T-helper 2 cell treated with Interferon-gamma antibody and Interleukin-4, amounts not matched to agents 100 ng/mL and 5 ng/mL, for 36 hours (primary cell): ENCODE measurements around the gene AGR2. TPM values are rescaled to one million over a fixed set of nuclear protein-coding genes. Genes with fewer than 3 reads are reported as not detected.

ENCODE experiments used
- intact Hi-C: fragments of 100-400 bp; cut with micrococcal nuclease; formaldehyde crosslinking; loops from one replicate; pipeline ENCODE4 v1.15.1; 2023
- total RNA-seq: library from RNA; stranded (reverse); gene quantifications from 2 replicates; pipeline ENCODE4 v1.2.3, GENCODE V29; 2022

The AGR2 gene
- total RNA-seq, 1 donor from 2014 or later = not detected

DNA sequence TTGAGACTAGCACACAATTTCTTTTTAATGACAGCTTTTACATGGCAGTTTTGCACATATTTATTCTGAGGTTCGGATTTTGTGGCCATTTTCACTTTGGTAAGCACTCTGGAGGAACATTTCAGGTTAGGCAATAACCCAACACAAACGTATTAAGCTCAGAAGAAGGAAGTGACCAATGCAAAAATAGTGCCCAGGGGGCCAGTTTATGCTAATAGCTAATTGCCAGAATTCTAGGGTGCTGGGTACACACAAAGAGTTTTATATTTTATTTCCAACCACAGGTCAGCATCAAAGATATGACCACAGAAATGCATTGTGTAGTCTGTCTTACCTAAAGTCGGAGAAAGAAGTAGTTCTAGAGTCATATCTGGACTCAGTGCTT lies 8.4 kb upstream of the AGR2 start:
- intact Hi-C loops = no loop called here

DNA sequence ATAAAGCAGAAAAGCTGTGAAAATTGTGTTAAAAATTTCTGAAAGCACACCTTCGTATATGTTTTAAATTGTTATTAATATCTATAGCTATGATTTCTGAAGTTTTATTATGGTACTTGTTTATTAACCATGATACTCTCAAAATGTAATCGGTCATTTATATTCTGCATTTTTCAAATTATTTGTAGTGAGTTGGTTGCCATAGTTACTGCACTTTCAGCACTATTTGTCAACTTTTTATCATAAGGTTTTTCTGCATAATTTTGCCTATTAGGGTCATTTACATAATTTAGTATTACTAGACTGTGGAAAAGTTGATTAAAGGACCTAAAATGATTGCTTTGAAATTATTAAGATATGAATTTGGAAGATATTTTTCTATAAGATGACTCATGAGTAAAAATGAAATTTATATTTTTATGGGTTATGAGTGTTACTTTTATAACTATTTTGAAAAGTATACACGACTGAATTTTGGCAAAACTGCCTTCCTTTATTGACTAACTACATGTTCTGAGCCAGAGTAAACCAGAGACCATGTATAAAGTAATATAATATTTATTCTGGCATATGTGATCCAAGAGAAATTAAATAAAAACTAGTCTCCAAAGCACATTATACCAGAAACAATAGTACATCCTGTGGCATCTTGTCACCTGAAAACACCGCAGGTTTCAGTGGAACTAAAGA lies 7.9 kb upstream of the AGR2 start:
- intact Hi-C loops = no loop called here

DNA sequence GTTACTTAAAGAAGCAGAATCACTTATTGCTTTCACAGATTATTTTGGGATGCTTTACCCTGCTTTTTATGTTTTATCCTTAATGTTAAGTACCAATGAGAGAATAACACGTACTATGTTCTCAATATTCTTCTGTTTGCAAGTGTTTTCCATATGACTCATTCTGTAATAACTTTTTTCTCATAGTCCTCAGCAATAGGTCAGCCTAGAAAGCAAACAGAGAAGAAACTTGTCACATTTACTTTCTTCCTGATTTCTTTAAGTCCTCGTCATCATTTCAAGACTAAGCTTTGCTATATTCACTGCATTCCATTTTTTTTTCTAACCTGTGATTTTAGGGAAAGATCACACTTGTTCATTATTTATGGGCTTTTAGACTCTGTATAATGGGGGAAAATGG lies 6.8 kb upstream of the AGR2 start:
- intact Hi-C loops = no loop called here

DNA sequence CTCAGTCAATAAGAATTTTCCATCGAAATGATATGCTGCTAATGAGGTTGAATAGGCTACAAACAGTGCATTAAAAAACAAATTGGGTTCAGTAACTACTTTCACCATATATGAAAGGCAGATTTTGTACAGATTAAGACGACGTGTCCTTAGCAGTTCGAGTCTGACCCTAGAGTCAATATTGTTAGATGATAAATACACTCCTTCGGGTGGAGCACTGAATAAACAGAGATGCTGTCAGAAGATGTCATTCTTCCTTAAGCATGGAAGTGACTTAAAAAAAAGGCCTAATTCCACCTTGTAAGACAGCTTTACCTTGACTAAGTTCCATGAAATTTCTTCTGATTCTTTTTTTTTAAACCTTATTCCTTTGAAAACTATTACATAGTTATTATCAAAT lies 5.8 kb upstream of the AGR2 start:
- intact Hi-C loops = no loop called here

DNA sequence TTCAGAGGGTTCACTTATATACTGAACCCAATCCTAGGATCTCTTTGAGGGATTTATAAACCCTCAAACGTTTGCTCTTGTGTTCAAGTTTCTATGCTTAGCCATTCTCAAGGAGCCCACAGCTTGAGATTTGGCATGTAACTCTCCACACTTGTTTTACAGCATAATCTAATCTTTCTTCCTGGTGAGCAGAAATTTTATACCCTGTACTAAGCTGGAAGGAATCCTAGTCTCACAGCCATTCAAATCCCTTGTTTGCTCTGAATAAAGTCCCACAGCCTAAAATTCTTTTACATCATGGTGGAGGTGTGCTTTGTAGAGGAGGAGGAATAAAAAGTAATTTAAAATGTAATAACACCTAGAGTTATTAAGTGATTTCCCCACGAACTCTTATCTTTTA lies 5.3 kb upstream of the AGR2 start:
- intact Hi-C loops = no loop called here

DNA sequence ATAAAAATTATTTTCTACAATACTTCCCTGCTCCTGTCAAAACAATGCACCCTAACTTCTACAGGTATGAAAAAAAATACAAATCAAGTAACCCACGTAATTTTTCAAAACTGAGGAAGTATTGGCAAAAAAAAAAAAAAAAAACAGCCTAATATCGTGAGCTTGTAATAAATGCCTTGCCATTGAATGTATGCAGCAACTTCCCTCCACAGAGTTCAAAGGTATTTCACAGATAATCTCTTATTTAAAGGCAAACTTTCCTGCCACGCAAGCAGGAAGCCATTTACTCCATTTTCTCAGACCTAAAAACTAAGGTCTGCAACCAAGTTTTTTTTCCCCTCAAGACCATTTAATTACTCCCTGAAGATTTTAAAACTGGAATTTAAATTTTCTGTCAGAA lies 642 bp upstream of the AGR2 start:
- intact Hi-C loops = no loop called here

DNA sequence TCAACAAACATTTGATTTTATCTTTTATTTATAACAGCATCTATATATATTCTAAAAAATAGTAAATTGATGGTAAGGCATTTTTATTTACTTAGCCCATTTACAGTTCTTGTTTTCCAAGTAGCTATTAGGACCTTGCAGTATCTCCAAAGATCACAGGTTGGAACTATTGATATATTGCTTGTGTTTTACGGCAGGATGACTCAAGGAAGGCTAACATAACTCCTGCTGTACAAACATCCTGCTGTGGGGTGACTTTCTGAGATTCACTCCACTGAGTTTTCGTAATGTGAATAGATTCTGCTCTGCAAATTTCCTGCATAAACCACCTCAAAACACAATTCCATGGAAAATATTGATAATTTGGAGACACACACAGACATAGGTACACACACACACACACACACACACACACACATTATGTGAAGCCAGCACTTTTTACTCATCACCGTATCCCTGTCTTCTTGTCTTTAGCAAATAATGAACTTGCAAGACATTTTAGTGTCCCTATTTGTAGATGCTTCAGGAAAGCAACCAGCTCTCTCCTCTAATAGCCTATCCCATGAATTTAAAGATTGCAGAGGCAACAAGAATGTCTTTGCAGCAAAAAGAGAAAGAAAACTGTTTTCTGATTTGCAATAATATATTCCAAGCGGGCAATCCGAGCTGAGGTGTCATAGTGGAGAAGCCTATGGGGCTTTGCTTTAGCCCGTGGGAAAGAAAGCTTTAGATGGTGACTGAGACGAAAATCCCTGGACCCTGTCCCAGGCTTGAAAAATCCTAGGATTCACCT lies 722 bp downstream of the AGR2 start:
- intact Hi-C loops = no loop called here

DNA sequence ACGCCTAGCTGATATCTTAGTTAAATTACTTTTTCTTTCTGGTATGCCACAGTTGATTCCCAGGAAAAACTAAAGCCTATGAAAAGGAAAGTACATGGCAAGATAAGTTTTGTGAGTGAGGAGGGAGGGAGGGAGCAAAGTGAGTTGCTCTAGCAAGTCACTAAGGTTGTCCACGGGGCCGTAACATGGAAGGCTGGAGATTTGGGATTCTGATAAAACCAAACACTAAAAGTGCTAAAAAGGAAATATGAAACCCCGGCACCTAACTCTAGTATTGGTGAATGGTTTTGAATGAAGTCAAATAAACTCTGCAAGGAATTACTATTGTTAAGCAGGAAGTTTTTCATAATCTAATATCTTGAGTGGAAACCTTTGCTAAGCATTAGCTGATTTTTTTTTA lies 1.7 kb downstream of the AGR2 start:
- intact Hi-C loops = no loop called here

DNA sequence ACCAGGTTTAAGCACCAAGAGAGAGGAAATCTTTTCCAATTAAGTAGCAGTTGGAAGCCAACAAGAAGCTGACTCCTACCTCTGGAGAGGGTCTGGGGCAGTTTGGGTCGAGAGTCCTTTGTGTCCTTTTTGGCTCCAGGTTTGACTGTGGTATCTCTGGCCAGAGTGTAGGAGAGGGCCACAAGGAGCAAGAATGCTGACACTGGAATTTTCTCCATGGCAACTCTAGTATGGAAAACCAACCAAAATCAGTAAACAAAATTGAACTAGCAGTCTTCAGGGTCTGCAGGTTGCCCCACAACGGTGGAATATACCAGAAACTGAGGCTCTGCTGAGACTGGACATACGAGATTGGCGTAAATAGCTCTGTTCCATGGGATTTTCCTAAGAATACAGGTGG lies 3.2 kb downstream of the AGR2 start:
- intact Hi-C loops = loop anchor here (1.0 kb wide), 1 partner anchor 117 kb away; no protein-coding TSS in a partner anchor

DNA sequence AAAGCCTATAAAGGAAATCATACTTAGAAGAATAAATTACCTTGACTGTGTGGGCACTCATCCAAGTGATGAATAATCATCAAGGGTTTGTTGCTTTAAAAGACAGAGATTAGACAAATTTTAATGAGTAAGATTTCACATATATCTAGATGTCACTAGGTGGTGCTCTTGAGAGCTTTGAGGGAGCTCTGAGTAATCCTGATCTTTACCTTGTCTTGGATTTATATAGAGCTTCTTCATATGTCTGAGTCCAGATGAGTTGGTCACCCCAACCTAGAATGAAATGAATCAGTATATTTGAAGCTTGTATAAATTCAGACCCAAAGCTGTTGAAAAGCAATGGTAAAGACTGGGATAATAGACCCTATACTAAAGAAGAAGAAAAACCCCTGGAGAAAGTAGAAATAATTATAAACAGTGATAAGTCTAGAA lies 3.7 kb downstream of the AGR2 start:
- intact Hi-C loops = loop anchor here (1.0 kb wide), 1 partner anchor 117 kb away; no protein-coding TSS in a partner anchor

DNA sequence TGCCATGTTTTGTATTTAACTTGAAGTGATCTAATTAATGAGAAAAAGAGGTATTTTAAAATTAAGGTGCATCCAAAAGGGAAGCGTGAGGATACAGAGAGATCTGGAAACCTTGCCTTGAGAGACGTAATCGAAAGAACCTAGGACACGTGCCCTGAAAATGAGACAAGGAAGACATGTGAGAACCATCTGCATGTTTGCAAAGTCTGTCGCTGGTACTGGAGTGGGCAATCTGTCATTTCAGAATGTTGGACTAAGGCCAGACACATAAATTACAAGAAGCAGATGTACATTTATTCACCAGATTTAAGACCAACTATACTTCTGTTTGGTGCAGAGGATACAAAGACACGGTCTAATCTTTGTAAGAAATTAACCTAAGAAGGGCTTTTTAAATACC lies 9.2 kb downstream of the AGR2 start:
- intact Hi-C loops = no loop called here

DNA sequence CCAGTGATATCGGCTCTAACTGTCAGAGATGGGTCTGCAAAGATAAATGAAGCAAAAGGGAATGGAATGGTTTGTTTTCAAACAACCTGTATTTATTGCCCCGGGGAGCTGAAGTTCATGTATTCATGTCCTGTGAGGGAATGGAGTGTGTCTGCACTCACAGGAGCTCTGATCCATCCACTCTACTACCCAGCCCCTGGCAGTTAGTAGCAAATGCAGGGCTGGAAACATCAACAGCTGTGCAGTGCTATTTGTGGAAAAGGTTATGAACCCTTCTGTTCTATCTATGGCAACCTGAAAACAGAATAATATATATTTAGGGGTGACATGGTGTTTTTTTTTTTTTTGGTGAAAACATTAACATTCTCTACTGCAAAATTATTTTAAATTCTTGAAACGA lies 9.8 kb downstream of the AGR2 start:
- intact Hi-C loops = no loop called here

DNA sequence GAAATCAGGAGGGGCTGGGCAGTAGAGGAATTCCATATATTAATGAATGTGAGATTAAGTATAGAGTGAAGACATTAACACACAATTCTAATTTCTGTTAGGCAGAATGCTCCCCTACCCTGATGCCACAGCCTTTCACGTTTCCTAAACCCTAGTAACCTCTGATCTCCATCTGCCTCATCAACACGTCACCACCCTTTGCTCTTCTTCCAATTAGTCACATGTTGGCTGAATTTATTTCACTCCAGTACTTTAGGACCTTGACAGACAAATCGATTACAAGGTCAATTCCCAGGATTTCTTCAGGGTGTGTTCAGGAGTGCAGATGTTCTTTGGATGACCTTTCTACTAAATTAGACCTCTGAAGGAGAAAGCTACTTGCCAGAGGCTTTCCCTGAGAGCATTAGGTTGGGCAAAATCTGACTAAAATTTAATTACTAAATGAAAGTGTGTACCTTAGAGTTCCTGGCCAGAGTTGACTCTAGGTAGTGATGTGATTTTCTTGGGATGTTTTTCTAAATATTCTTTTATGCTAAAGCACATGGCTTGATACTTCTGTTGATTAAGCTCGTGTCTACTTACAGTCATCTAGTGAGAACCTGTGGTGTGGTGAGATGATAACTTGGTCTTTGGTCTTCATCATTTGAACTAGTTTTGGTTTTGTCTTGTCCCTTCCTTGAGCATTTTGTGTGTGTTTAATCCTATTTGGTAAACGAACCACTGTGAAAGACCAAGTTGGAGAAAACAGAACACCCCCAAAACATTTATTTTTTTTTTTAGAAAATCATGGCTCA lies 12.7 kb downstream of the AGR2 start:
- intact Hi-C loops = no loop called here

DNA sequence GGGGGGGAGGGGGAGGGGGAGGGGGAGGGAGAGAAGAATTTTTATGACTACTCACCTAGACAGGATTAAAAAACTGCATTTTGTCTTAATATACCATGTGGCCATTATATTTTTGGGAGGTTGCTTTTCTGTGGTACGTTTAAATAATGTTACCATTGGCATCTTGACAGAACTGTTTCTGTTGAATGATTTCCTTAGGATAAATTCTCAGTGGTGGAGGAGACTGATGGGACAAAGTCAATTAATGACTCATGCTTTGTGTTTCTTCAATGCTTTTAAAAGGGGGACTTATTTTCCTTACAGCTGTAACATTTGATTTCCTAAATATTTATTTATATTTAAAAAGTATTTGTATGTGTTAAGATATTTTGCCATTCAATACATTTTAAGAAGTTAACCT lies 13.7 kb downstream of the AGR2 start:
- intact Hi-C loops = no loop called here

DNA sequence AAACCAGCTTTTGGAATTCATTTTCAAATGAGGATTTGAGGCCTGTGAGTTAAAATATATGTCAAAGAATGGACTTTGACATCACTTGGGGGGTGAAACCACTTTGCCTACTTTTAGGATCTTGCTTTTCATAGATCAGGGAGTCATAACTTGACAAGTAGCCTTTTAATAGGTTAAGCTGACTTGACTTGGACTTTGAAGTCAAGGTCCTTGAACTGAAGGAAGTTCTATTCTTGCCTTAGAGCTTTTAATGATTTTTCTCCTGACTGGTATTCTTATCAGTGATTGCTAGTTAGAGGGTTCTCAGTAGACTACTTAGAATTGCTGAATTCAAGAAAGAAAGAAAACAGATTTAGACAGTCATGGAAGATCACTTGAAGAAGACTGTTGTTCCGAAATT lies 17.7 kb downstream of the AGR2 start:
- intact Hi-C loops = no loop called here

DNA sequence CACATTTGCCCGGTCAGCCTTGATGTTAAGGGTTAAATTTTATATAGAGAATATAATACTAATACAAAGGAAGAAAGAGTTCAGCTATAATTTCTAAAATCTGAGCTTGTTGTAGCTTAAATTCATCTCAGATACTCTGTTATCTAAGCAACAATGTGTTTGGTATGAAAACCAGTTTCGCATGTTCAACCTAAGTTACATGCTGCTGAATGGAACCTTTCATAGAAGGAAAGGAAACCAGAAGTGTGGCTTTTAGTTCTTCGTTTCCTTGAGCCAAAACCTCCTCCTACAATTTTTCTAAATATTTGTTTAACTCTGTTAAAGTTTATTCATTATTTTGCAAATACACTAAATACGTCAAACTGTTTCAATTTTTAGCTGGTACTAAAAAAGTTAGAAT lies 18.5 kb downstream of the AGR2 start:
- intact Hi-C loops = no loop called here

DNA sequence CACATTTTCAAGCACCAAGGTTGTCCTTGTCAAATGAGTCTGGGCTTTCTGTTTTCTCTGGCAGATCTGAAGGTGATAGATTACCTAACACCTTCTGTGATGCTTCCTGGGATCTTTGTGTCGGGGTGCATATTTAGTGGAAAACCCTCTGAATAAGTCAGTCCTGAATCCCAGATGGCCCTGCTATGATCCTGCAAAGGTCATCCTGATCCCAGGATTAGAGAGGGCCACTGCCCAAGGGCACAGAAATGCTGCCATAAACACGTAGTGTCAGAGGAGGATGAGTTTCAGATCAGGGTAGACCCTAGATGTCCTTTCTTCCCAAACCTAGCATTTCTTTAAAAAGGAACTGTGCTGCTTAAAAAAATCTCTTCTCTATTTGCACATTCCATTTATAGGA lies 19.0 kb downstream of the AGR2 start:
- intact Hi-C loops = no loop called here

DNA sequence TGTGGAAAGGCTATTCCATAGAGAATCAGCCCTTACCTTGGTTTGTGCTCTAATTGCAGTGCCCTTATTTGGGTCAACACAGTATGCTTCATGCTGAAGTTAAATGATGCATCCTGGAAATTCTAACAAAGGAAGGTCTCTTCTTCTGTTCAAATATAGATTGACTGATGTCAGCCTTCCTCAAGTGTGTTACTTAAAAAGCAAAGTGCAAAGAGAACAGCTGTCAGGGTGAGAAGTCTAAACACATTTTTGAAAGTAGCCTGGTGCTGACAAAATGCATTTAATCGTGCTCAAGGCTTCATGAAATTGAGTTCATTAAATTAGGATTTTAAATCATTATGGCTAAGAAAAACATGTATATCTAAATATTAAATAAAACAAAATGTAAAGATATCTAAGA lies 19.5 kb downstream of the AGR2 start:
- intact Hi-C loops = no loop called here

DNA sequence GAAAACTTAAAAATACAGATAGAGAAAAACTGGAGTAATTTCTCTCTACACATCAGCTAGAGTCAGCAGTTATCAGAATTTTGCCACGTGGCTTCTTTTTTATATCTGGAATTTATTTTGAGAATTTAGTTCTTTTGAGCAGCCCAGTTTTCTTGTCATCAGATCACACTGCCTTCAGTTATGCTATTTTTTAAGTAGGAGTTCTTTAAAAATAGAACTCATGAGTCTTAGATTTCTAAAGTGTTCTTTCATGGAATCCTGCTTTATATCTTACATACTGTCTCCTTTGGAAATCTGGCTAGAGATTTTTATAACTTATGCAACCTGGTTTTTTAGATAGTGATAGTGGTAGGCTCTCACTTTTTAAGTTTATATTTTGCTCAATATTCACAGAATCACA lies 24.2 kb downstream of the AGR2 start:
- intact Hi-C loops = no loop called here

DNA sequence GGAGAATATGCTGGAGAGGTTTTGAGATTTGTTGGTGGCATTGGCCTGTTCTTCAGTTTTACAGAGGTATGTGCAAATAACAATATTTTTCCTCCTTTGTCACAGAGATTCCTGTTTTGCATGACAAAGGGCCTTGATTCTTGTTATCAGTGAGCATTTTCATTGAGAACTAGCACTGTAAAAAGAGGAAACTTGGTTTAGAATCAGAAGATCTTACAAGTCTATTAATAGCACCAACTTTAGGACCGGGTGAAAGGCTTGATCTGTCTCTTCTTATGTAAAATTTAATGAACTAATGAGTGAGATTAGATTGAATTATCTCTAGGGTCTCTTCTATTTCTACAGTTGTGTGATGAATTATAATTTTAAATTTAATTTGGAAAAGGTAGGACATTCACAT lies 25.7 kb downstream of the AGR2 start:
- intact Hi-C loops = no loop called here

DNA sequence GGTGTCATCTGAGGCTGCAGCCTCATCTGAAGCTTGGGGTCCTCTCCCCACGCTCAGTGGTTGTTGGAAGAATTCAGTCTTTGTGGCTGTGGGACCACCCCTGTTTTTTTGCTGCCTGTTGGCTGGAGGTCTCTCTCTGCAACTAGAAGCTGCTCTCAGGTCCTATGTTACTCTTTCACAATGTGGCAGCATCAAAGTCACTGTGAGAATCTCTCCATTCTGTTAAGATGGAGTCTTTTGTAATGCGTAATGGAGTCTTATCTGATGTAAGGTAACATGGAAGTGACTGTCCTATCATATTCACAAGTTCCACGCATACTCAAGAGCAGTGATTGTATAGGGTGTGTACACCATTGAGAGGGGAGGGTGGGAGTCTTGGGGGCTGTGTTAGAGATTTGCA lies 26.3 kb downstream of the AGR2 start:
- intact Hi-C loops = no loop called here

DNA sequence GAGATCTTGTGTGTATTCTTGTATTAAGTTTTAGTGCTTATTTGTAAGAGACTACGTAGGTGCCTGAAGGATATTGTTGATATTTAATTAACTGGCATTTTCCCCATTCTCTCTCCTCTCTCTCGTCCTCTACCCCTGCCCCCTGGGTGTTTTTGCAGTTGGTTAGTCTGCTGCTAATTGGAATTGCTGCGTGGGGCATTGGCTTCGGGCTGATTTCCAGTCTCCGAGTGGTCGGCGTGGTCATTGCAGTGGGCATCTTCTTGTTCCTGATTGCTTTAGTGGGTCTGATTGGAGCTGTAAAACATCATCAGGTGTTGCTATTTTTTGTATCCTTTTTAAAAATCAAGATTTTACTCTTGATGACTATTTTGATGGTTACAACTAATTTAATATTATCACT lies 28.7 kb downstream of the AGR2 start:
- intact Hi-C loops = no loop called here
